Forelimb muscle (tissue), 1 donor: ENCODE data around the gene FOXK2. TPM values are rescaled to one million over a fixed set of nuclear protein-coding genes. Genes with fewer than 3 reads are reported as not detected.

ENCODE experiments used
- DNase-seq: peaks from one replicate; pipeline ENCODE4 v3.0.0-alpha.2; 2013; ENCODE audit warnings: low read depth
- polyA plus RNA-seq: library from polyadenylated mRNA; unstranded; fragments of 120-200 nt; gene quantifications from one replicate; pipeline ENCODE4 v1.2.1, GENCODE V29; 2013; ENCODE audit not compliant: insufficient read length

Gene FOXK2
- polyA plus RNA-seq, 1 donor = 37.9 TPM

- DNase-seq = no peak
These were observed 86.5 kb downstream of the FOXK2 start for GRCh38 chr17:82605939-82606600.

- no peak for DNase-seq
These were observed 89.3 kb downstream of the FOXK2 start for GRCh38 chr17:82608816-82609215.

GRCh38 chr17:82609655-82610054 is 90.1 kb downstream of the FOXK2 start:
- no peak for DNase-seq

GRCh38 chr17:82611140-82612058 is 91.9 kb downstream of the FOXK2 start:
- no peak for DNase-seq

- DNase-seq = no peak
These were observed 94.0 kb downstream of the FOXK2 start for GRCh38 chr17:82613283-82614094.

GRCh38 chr17:82614095-82614631 is 94.6 kb downstream of the FOXK2 start:
- no peak for DNase-seq

GRCh38 chr17:82615084-82616020 is 95.8 kb downstream of the FOXK2 start:
- no peak for DNase-seq

- DNase-seq = no peak
These were observed 96.6 kb downstream of the FOXK2 start for GRCh38 chr17:82616021-82616711.

- no peak for DNase-seq
These were observed 99.7 kb downstream of the FOXK2 start for GRCh38 chr17:82619211-82619610.

- DNase-seq = no peak
These were observed 100.1 kb downstream of the FOXK2 start for GRCh38 chr17:82619641-82620040.

- no peak for DNase-seq
These were observed 104.2 kb downstream of the FOXK2 start for GRCh38 chr17:82623707-82624106.

GRCh38 chr17:82627405-82627804 is 107.9 kb downstream of the FOXK2 start:
- DNase-seq = no peak

GRCh38 chr17:82629748-82630147 is 110.2 kb downstream of the FOXK2 start:
- no peak for DNase-seq

GRCh38 chr17:82630212-82630611 is 110.7 kb downstream of the FOXK2 start:
- no peak for DNase-seq

GRCh38 chr17:82631544-82631943 is 112.0 kb downstream of the FOXK2 start:
- no peak for DNase-seq

- no peak for DNase-seq
These were observed 112.9 kb downstream of the FOXK2 start for GRCh38 chr17:82632451-82632850.

- no peak for DNase-seq
These were observed 113.8 kb downstream of the FOXK2 start for GRCh38 chr17:82633343-82633742.

GRCh38 chr17:82636626-82637598 is 117.4 kb downstream of the FOXK2 start:
- DNase-seq = no peak
